GM18498 (cell line): ENCODE data around the gene RAPGEF1.
A peak's percentile ranks its signal among the peaks of the same experiment; 100 is the strongest.
"Not testable (repeated sequence)": the region's sequence is repeated elsewhere in the genome, so short reads cannot be mapped to it uniquely, and the experiment has no call there.

ENCODE experiments used
- ATAC-seq: cut with Tn5 transposase; IDR thresholded peaks from one replicate; pipeline ENCODE4 v1.9.1; 2021; ENCODE audit warnings: mild to moderate bottlenecking, moderate library complexity; ENCODE audit not compliant: unreplicated experiment

RAPGEF1 gene

GRCh38 chr9:131672451-131672850 lies 67.4 kb downstream of the RAPGEF1 start:
- no peak for ATAC-seq

- ATAC-seq: no peak
These were observed 68.7 kb downstream of the RAPGEF1 start for GRCh38 chr9:131671133-131671520.

GRCh38 chr9:131670247-131671132 lies 69.4 kb downstream of the RAPGEF1 start:
- no peak for ATAC-seq

GRCh38 chr9:131669269-131670157 lies 70.4 kb downstream of the RAPGEF1 start:
- ATAC-seq: peak; percentile 17

- ATAC-seq: peak; percentile 51
These were observed 71.2 kb downstream of the RAPGEF1 start for GRCh38 chr9:131668439-131669268.

GRCh38 chr9:131668057-131668438 lies 71.8 kb downstream of the RAPGEF1 start:
- peak; percentile 10 for ATAC-seq

GRCh38 chr9:131667576-131667975 lies 72.3 kb downstream of the RAPGEF1 start:
- no peak for ATAC-seq

GRCh38 chr9:131666774-131667173 lies 73.1 kb downstream of the RAPGEF1 start:
- ATAC-seq: no peak

GRCh38 chr9:131666029-131666428 lies 73.8 kb downstream of the RAPGEF1 start:
- ATAC-seq: no peak

- ATAC-seq: no peak
These were observed 76.6 kb downstream of the RAPGEF1 start for GRCh38 chr9:131663288-131663687.

- ATAC-seq: not testable (repeated sequence)
These were observed 77.6 kb downstream of the RAPGEF1 start for GRCh38 chr9:131662289-131662621.

GRCh38 chr9:131661568-131662288 lies 78.1 kb downstream of the RAPGEF1 start:
- ATAC-seq: no peak

GRCh38 chr9:131660466-131661405 lies 79.1 kb downstream of the RAPGEF1 start:
- no peak for ATAC-seq

GRCh38 chr9:131658377-131659129 lies 81.3 kb downstream of the RAPGEF1 start:
- ATAC-seq: no peak

GRCh38 chr9:131657940-131658339 lies 81.9 kb downstream of the RAPGEF1 start:
- no peak for ATAC-seq

- ATAC-seq: no peak
These were observed 82.4 kb downstream of the RAPGEF1 start for GRCh38 chr9:131657456-131657855.

GRCh38 chr9:131657037-131657377 lies 82.9 kb downstream of the RAPGEF1 start:
- peak; percentile 32 for ATAC-seq

- ATAC-seq: peak; percentile 74
These were observed 83.4 kb downstream of the RAPGEF1 start for GRCh38 chr9:131656356-131657036.
